Gastroesophageal sphincter (tissue), 4 donors: ENCODE data around the gene KDSR. TPM values are rescaled to one million over a fixed set of nuclear protein-coding genes. Genes with fewer than 3 reads are reported as not detected.

Source experiments
- ATAC-seq: fragments of 150-250 bp; one replicate; pipeline ENCODE4 v1.9.1; 2016; ENCODE audit warnings: mild to moderate bottlenecking, moderate library complexity
- H3K27ac ChIP-seq, 4 donors: fragments of 200-600 bp; sonication (generic) in 3 of 4; 1 replicate in 3 of 4; 2 replicates in 1 of 4; pipeline ENCODE4 v1.5.1; 2016 to 2019
- H3K27me3 ChIP-seq: fragments of 200-600 bp; sonication (generic); one replicate; pipeline ENCODE4 v1.5.1; 2019
- H3K36me3 ChIP-seq, 2 donors: fragments of 200-600 bp; sonication (generic); one replicate each; pipeline ENCODE4 v1.5.1; 2019; ENCODE audit warnings: control low read depth in 1 of 2
- H3K4me1 ChIP-seq, 3 donors: fragments of 200-600 bp; sonication (generic); 1 replicate in 2 of 3; 2 replicates in 1 of 3; pipeline ENCODE4 v1.5.1; 2016 to 2019; ENCODE audit warnings: control low read depth in 2 of 3
- H3K4me3 ChIP-seq, 2 donors: fragments of 200-600 bp; sonication (generic); one replicate each; pipeline ENCODE4 v1.5.1; 2019; ENCODE audit warnings: mild to moderate bottlenecking in 1 of 2, moderate library complexity in 1 of 2
- H3K9me3 ChIP-seq, 3 donors: fragments of 200-600 bp; sonication (generic); one replicate each; pipeline ENCODE4 v1.5.1; 2017 to 2019; ENCODE audit warnings: control low read depth in 2 of 3
- CTCF ChIP-seq, 4 experiments: fragments of 200-600 bp in 2 of 4; fragments of 450-650 bp in 2 of 4; sonication (generic) in 1 of 4; IDR thresholded peaks; one replicate each; pipeline ENCODE4 v1.5.1; 2017 to 2019; ENCODE audit warnings: antibody characterized with exemption in 4 of 4, mild to moderate bottlenecking in 2 of 4, moderate library complexity in 2 of 4
- EP300 ChIP-seq: sonication (generic); formaldehyde crosslinking; IDR thresholded peaks from one replicate; pipeline ENCODE4 v1.6.1; 2017; ENCODE audit warnings: antibody characterized with exemption, mild to moderate bottlenecking
- POLR2A ChIP-seq, 2 donors: fragments of 450-650 bp; IDR thresholded peaks; one replicate each; pipeline ENCODE4 v1.6.1; 2017; ENCODE audit warnings: antibody characterized with exemption in 2 of 2, mild to moderate bottlenecking in 2 of 2, moderate library complexity in 1 of 2
- POLR2AphosphoS5 ChIP-seq: sonication (generic); formaldehyde crosslinking; IDR thresholded peaks from one replicate; pipeline ENCODE4 v1.6.1; 2017; ENCODE audit warnings: antibody characterized with exemption
- WGBS, 2 donors: methylation state at CpG; one replicate each; pipeline ENCODE4 v1.1.5; 2018; ENCODE audit warnings: low coverage in 1 of 2; 5-methylcytosine and 5-hydroxymethylcytosine counted together
- total RNA-seq, 4 donors: library from RNA; depleted of rRNA; stranded (reverse); fragments of >200 nt; gene quantifications; one replicate each; pipeline ENCODE4 v1.1.0, GENCODE V29; 2016

KDSR gene
- total RNA-seq, 4 donors from 2014 or later: 36.9 to 67.3 (median 51.2) TPM

- 90% methylated on average over 4 to 6 of the region's 7 CpGs for WGBS, 2 donors
- H3K36me3 ChIP-seq: peaks cover 0 to 99% of the 10 kb centered on the region in 2 donors
- H3K27ac ChIP-seq: no peak overlapping the region
- ATAC-seq: no peak
- TF ChIP-seq POLR2AphosphoS5 (no peak), POLR2A (IDR thresholded peaks at IDR 0.05) (no peak), CTCF (IDR thresholded peaks at IDR 0.05) (no peak)
- H3K9me3 ChIP-seq: no peaks in the 10 kb centered on the region
- no peaks in the 10 kb centered on the region for H3K27me3 ChIP-seq
- H3K4me1 ChIP-seq: peaks cover 0 to 26% (median 3%) of the 10 kb centered on the region in 3 donors
- H3K4me3 ChIP-seq: no peak overlapping the region
Measured at GRCh38 chr18:63348508-63349136, 18.4 kb downstream of the KDSR start.

DNA sequence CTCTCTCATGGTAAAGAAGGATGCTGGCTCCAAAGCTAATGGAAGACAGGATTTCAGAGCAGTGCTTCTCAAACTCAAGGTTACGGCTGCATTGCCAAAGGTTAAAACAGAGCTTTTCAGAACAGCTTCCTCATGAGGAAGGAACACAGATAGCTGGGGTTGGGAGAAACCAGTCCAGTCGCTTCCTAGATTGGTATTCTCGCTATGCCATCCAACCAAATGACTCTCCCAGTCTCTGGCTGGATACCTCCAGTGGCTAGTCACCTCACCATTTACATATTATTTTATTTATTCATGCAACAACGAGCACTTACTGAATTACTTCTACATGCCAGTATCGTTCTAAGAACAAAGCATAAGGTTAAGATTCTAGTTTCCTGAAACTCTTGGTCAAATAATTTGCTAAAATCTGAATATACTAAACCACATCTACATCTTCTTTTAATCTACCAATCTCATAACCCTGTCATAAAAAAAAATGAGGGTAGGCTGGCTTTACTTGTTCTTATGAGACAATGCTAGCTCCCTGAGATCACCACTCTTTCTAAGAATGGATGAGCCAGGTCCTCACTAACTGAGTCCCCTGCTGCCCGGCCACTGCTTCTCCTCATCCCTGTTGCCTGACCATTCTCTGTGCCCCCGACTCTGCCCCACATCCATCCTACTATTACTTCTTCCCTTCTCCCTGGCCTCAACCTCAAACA lies 20.4 kb downstream of the KDSR start:
- H3K36me3 ChIP-seq: peaks cover 0 to 99% of the 10 kb centered on the region in 2 donors
- no peaks in the 10 kb centered on the region for H3K9me3 ChIP-seq
- no peak for TF ChIP-seq POLR2A (IDR thresholded peaks at IDR 0.05)
- no peak for TF ChIP-seq POLR2AphosphoS5
- TF ChIP-seq CTCF (IDR thresholded peaks at IDR 0.05): no peak
- TF ChIP-seq EP300: no peak
- no peak overlapping the region for H3K4me3 ChIP-seq
- no peaks in the 10 kb centered on the region for H3K27me3 ChIP-seq
- peaks cover 0 to 26% (median 3%) of the 10 kb centered on the region in 3 donors for H3K4me1 ChIP-seq
- ATAC-seq: no peak
- H3K27ac ChIP-seq: peak overlapping the region in 3 of 4 donors; percentile 2 to 56 (median 50)
- WGBS, 2 donors: 86 to 89% methylated on average over 5 to 7 of the region's 7 CpGs

DNA sequence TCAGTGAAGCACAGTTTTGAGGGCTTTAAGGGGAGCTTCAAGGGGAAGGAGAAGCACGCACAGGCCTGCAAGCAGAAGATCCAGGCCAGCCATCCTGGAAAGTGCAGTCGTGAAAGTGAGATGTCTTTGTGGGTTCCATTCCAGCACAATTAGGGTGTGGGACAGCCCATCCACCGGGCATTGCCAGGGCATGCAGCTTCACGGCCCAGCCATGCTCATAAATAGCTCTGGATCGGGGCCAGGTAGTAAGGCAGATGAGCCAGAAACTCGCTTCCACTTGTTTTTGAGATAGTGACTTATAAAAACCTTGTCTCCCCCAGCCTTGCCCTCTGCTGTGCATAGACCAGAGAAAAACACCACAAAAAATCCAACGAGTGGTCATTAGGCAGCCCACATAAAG lies 21.0 kb downstream of the KDSR start:
- no peak for TF ChIP-seq CTCF (IDR thresholded peaks at IDR 0.05)
- TF ChIP-seq EP300: no peak
- TF ChIP-seq POLR2AphosphoS5: no peak
- no peak for TF ChIP-seq POLR2A (IDR thresholded peaks at IDR 0.05)
- Histone ChIP-seq H3K4me1 (peaks cover 0 to 26% (median 3%) of the 10 kb centered on the region in 3 donors), H3K9me3 (no peaks in the 10 kb centered on the region), H3K4me3 (no peak overlapping the region), H3K27ac (peak overlapping the region in 3 of 4 donors; percentile 2 to 56 (median 50)), H3K36me3 (peaks cover 0 to 99% of the 10 kb centered on the region in 2 donors), H3K27me3 (no peaks in the 10 kb centered on the region)
- no peak for ATAC-seq
- 30 to 55% methylated on average over 2 to 6 of the region's 7 CpGs for WGBS, 2 donors

- ATAC-seq: no peak
- Histone ChIP-seq H3K27ac (no peak overlapping the region), H3K27me3 (no peaks in the 10 kb centered on the region), H3K9me3 (no peaks in the 10 kb centered on the region), H3K4me3 (no peak overlapping the region), H3K36me3 (peaks cover 0 to 99% of the 10 kb centered on the region in 2 donors), H3K4me1 (peaks cover 0 to 36% (median 3%) of the 10 kb centered on the region in 3 donors)
- 86 to 92% methylated on average over 1 of the region's 2 CpGs for WGBS, 2 donors
- TF ChIP-seq POLR2AphosphoS5: no peak
- TF ChIP-seq CTCF (IDR thresholded peaks at IDR 0.05): no peak
- no peak for TF ChIP-seq POLR2A (IDR thresholded peaks at IDR 0.05)
- no peak for TF ChIP-seq EP300
Measured at GRCh38 chr18:63344918-63345317, 22.1 kb downstream of the KDSR start.

DNA sequence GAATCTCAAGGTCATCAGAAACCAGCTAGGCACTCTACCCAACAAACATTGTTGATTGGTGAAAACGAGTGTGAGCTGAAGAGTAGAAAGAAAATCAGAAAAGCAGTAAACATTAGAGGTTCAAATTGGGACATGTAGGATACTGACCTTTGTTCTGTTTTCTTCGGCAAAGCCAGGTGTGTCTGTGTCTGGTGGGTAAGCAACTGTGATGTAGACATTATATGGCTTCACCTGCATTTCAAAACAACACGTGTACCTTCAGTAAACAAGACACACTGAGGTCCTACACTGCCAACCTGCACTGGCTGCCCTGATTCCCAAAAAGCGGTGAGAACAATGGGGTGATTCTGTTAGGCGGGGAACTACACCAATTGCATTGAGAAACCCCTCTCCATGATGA lies 22.7 kb downstream of the KDSR start:
- H3K27ac ChIP-seq: no peak overlapping the region
- TF ChIP-seq EP300 (no peak), POLR2AphosphoS5 (no peak), CTCF (IDR thresholded peaks at IDR 0.05) (no peak), POLR2A (IDR thresholded peaks at IDR 0.05) (no peak)
- H3K4me1 ChIP-seq: peaks cover 0 to 37% (median 3%) of the 10 kb centered on the region in 3 donors
- peaks cover 0 to 96% of the 10 kb centered on the region in 2 donors for H3K36me3 ChIP-seq
- H3K27me3 ChIP-seq: no peaks in the 10 kb centered on the region
- WGBS, 2 donors: 83 to 84% methylated on average over 1 to 5 of the region's 5 CpGs
- no peak overlapping the region for H3K4me3 ChIP-seq
- no peak for ATAC-seq
- H3K9me3 ChIP-seq: no peaks in the 10 kb centered on the region
